HG03442 (cell line): ENCODE results near the gene SYTL2.
"Not testable (repeated sequence)": the region's sequence is repeated elsewhere in the genome, so short reads cannot be mapped to it uniquely, and the experiment has no call there.

ENCODE experiments used
- ATAC-seq: cut with Tn5 transposase; IDR thresholded peaks from one replicate; pipeline ENCODE4 v1.9.1; 2021; ENCODE audit warnings: mild to moderate bottlenecking, moderate library complexity; ENCODE audit not compliant: unreplicated experiment

The SYTL2 gene

DNA sequence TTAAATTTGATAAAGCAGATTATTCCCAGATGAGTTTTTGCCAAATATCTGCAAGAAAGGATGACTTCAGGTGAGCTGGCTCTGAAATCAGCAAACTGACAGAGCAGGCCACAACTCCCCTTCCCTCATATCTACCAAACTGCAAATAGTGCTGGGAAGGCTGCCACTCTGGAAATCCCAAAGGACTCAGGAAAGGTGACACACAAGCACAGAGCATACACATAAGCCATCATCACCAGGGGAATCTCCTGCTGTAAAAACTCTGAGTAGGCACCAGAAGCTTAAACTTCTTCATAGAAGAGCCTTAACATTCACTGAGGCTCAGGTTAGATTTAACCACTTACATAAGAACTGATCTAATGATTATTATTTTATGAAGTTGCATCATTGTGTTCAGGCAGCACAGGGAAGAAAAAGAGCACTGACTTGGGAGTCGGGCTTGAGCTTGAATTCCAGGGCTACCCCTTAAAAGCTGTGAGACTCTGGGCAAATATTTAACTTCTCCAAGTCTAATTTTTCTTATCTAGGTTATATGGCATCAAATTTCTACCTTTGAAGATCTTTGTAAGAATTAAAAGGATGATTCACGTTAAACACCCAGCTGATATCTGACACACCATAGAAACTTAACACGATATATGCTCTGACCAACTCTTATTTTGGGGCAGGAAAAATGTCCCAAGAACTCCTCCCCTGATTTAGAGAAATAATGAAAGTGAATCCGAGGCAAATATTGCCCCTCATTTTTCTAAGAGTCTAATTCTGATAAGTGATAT lies 15.0 kb downstream of the SYTL2 start:
- no peak for ATAC-seq

DNA sequence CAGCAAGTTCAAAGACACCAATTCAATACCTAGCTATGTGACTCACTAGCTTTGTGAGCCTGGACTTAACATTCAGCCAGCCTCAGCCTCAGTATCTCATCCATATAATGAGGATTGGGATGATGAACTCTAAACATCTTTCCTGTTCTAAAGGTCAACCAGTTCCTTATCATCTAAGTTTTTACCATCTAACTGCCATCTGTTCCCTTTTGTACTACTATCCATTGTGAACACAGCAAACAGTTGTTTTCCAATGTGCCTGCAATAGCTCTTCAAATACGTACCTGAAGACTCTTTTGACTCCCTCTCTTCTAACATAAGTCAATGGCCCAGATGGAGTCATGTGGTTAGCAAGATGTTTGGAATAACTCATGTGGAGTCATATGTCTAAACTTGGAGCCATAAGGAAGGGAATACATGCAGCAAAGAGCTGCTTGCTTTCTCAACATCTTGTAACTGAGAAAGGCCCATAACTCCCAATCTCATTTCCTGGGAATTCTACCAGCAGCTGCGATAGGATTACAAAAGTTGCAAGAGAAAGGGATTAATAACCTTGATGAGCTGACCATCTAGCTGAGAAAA lies 19.4 kb downstream of the SYTL2 start:
- ATAC-seq, result no peak

DNA sequence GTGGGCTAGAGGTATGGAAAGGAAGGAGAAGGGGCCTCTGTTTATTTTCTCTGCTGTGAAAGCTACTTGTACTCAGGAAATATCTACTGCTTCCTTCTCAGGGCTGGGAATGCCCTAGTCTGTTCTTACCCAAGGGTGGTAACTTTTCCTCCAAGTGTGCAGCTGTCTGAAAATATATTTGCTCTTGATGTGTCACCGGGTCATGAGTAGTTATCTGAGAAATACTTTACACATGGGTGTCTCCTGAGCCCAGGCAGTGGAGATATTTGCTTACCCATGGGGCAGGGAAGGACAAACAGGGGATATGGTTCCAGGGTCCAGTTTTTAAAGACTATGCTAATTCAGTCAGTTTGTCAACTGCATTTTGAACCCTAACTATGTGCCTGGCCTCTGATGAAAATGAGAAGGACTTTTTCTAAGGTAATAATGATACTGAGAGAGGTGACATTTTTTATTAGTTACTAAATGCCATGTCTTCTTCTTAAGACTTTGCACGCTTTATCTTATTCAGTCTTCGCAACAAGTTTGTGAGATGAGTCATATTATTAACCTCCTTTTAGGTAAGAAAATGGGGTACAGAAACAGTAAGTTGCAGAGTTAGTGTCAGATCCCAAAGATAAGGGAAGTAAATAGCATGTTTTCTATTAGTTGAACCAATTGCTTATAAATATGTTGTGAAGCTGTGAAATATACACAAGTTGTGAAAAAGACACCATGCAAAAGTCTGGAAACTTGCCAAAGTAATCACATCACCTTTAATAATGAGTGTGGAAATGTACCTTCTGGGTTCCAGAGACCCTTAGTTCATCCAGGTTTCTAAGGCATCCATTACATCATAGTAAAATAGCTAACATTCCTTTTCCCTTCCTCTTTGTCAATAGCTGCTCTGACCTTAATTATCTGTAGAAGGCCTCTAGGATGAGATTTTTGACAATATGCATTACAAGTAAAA lies 22.9 kb downstream of the SYTL2 start:
- ATAC-seq, result no peak

DNA sequence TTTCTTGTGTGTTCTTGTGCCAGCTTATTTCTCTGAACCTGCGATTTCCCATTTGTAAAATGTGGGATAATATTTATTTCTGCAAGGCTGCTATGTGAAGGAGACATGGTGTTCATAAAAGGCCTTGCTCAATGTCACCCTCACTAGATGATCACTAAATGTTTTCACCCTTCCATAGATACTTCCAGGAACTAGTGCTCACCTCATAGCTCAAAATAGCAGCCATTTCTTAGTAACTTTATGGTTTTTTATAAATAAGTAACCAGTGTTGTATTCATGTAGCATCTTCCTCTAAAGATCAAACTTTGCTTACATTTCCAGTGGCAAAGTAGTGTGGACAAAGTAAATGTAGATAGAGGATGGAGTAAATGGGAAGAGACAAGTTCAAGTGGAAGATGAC lies 23.8 kb downstream of the SYTL2 start:
- ATAC-seq, result no peak

DNA sequence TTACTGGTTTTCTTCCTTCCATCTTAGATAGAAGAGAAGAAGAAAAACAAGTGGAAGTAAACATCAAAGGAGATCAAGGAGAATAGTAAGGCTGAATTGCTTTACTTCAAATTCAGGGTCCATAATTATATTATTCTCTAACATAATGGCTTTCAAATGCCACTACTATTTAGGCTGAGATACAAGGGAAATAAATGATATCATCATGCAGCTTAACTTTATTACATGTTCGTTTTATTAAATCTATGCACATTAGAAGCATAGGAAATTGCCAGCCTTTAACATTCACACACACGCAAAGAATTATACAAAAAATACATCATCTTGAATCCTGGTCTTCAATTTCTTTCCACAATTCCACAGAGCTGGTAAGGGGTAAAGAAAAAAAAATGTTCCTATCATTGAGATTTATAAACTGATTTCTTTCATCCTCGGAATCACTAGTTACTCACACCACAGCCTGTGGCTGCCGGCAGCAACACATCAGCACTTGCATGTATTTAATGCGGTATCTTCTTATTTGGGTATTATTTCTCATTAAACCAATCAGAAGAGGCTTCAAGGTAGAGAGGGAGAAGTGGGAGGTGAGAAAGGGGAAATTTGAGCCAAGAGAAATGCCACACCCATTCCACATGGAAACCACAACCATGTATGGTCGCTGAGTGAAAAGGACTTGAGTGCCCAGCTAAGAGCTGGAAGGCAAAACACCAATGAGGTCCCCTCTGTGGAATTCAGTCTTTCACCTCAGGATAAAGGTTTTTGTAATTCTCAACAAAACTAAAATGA lies 26.3 kb downstream of the SYTL2 start:
- no peak for ATAC-seq

DNA sequence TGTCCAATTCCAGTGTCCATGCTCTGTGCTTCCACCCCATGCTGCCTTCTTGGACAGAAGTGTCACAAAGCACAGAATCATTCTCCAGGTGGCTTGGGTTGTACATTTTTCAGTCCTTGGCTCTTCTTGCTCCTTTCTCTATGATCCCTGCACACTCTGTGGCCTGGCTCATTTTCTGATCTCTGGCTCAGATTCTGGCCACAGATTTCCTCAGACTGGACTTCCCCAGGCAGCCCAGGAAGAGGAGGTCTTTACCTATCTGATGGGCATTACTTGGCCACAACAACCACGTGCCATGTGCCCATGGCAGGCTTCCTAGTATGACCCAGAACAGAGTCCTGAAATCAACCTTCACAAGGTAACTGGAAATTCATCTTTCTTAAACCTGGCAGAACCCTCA lies 27.2 kb downstream of the SYTL2 start:
- ATAC-seq, result no peak

DNA sequence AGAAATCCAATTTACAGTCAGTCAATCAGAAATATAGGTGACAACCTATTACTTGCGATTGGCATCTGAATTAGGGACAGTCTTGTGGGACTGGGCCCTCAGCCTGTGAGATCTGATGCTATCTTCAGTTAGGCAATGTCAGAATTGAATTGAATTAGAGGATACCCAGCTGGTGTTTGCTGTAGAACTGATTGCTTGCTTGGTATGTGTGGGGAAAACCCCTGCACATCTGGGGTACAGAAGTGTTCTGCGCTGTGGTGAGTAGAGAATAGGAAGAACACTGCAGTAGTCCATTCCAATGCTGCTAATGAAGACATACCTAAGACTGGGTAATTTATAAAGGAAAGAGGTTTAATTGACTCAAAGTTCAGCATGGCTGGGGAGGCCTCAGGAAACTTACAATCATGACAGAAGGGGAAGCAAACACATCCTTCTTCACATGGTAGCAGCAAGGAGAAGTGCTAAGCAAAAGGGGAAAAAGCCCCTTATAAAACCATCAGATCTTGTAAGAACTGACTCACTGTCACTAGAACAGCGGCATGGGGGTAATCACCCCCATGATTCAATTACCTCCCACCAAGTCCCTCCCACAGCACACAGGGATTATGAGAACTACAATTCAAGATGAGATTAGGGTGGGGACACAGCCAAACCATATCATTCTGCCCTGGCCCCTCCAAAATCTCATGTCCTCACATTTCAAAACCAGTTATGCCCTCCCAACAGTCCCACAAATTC lies 30.0 kb downstream of the SYTL2 start:
- ATAC-seq, result not testable (repeated sequence)

DNA sequence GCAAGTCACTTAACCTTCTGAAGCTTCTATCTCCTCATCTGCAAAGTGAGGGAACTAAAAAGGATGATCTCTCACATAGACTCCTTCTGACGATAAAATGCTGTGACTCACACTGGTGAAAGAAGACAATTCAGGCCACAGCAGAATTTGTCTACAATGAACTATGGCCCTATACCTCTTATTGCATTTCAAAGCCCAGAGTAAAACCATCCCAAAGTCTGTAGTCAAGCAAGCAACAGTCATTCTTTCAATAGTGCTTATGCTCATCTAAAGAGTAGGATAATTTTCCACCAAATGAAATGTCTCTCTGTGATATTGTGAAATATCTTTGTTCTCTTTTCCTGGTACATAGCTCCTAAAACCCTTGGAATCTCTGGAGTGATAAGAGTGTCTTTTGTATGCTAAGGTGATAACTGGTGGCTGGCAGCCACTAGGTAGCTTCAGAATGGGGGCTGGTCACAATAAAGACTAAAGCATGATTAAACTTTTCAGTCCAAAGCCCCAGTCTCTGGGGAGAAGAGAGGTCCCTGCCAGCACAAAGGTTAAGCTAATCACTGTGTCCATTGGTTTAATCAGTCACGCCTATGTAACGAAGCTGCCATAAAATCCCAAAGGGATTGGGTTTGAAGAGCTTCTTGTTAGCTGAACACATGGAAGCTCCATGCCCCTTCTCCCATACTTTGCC lies 30.8 kb downstream of the SYTL2 start:
- no peak for ATAC-seq

DNA sequence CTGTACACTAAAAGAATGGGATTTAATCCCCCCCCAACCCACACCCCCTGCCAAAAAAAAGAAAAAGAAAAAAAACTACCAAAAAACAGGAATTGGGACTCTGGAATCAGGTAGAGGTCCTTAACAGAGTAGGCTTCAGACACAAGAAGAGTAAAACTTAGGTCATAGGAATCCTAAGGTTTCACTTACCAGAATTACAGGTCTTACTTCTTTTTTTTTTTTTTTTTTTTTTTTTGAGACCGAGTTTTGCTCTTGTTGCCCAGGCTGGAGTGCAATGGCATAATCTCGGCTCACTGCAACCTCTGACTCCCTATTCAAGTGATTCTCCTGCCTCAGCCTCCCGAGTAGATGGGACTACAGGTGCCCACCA lies 33.4 kb downstream of the SYTL2 start:
- not testable (repeated sequence) for ATAC-seq

DNA sequence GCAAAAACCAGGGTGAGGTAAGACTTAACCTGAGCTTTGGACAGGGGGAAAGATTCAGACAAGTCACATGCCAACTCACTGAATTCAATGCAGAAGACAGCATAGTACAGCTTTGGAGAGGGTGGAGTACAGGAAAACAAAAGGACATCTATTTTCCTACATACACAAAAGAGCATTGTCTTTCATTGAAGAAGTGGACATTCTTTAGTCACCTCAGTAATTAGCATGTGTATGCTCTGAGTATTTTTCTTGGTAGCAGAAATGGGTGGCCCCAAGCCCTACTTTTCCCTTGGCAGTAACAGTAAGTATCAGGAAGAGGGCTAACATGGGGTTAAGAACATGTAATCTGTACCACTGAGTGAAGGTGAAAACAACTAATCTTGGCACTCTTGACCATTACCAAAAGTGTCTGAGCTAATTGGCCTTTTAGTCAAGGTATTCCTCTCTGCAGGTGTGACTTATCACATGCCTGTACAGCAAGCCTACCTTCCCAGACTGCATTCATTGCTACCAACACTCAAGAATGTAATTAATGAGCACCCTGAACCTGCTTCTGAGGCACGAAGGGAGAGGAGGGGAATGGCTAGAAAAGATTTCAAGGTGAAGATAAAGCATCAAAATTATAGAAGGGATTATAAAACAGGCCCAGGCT lies 33.9 kb downstream of the SYTL2 start:
- no peak for ATAC-seq

DNA sequence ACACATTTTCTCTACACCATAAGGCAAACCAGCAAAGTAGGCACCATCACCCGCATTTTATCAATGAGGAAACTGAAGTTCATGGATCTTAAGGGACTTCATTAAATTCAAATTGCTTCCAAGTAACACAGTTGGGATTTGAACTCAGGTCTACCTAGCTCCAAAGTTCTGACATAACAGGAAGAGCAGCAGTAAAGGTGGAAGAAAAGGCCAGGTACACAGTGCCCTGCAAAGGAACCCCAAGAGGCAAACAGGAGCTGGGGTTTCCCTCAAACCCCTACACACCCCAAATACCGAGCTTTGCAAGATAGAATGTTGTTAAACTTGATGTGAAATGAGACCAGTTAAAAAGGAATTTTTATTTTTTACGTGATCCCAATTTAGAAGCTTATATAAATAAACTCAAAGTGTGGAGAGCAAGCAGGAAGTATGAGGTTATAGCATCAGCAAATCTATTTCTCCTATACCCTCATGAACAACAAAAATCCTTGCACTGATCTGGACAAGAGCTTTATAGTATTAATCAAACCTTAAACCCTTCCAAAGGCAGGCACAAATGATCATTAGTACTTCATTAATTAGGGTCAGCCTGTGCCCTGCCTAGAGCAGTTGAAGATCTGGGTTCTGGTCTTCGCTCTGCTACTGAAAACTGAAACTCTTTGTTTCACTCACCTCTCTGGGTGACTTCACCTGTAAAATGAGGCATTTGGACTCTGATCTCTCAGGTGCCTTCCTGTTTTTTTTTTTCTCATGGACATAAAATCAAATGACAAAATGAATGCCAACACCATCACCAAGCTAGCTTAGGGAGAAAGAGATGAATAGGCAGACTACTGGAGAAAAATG lies 36.5 kb downstream of the SYTL2 start:
- ATAC-seq, result no peak

DNA sequence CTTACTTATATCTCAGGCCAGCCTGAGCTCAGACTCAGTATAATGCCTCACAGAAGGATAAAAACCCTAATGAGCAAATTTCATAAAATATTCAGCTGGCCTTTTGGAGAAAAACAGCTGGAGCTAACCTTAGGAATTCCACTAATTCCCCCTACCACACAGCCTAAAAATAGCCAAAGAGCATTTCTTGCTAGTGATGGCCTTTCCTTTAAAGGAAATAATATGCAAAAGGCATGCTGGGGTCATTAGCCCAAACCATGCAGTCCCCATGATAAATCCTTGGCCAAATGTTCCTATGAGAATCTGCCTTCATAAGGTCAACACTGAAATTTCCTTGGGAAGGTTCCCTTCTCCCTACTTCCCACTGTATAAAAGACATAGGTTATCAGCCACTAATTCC lies 38.2 kb downstream of the SYTL2 start:
- no peak for ATAC-seq

DNA sequence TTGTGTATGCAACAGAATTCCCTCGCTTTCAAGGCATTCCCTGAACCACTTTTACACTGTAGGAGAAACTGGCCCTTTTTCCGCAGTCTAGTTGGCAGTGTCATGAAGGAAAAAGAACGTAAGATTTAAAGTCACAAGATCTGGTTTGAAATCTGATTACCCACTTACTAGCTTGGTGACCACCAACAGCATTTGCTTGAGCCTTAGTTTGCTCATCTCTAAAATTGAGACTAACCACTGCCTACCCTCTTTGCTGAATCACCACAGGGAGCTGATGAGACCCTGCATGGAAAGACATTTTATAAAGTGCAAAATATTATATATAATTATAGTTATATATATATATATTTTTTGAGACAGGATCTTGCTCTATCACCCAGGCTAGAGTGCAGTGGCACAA lies 39.4 kb downstream of the SYTL2 start:
- no peak for ATAC-seq

DNA sequence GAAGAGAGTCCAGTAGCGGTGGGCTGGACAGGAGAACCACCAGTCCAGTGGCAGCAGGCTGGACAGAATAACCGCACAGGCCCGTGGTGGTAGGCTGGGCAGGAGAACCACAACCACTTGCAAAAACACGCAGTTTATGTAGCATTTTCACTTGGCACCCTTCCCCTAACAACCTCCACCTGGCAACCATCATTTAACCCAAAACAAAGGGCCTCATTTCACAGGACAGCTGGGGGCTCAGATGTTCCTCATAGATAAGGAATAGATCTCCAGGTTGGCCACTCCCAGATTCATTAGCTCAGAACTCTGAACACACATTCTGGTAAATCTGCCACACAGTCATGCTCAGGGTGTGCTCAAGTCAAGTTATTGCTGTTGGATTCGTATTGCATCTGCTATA lies 41.2 kb downstream of the SYTL2 start:
- no peak for ATAC-seq

DNA sequence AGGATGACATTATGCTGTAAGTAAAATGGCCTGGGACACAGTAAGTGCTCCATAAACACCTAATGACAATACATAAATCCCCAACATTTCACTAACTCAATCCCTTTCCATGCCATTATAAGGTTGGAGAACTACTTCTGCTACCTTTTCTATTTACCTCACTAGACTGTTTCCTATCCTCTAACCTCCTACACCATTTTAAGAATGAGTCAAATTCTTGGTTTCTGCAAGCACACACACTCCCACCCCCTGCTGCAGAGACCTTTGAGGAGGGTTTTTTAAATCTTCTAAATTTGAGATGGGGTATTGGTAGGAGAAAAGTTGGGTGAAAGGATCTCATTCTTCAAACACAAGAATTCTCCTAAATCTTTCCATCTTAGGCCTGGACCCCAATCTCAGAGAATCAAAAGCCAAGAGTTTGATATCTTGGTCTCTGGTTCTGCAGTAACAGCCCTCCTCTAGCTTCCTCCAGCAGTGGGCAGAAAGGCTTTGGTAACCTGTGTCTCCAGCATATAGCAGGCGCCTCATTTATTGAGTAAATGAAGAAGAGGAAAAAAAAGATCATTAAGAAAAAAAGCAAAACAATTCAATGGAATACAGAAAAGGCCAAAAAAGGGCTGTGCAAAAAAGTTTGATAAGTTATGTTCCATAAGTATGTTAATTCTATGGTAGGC lies 42.3 kb downstream of the SYTL2 start:
- ATAC-seq, result no peak

DNA sequence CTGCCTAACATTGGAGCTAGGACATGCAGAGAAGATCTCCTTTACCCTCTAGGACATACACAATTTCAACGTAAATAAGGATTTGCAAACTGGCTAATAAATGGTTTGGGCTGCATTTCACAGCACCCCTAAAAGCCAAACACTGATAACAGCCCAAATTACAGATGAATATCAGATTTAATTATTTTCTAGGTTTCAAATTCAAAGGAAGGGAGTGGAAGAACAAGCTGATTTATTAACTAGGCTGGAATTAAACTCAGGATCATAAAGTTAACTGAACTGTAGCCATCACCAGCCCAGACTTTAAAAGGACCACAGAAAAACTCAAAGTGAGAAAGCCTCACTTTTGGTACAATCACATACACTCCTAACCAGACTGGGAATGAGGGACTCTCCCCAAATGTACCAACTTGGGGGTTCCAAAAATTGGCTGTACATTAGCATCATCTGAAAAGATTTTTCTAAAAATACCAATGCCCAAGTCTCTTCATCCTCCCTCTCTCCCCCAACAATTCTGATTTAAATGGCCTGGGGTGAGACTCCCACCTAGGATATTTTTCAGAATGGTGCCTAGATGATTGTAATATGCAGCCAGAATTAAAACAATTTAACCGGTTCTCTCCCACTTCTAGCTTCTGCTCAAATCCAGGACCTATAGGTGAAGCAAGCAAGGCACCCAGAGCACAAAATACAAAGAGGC lies 43.5 kb downstream of the SYTL2 start:
- ATAC-seq, result no peak

DNA sequence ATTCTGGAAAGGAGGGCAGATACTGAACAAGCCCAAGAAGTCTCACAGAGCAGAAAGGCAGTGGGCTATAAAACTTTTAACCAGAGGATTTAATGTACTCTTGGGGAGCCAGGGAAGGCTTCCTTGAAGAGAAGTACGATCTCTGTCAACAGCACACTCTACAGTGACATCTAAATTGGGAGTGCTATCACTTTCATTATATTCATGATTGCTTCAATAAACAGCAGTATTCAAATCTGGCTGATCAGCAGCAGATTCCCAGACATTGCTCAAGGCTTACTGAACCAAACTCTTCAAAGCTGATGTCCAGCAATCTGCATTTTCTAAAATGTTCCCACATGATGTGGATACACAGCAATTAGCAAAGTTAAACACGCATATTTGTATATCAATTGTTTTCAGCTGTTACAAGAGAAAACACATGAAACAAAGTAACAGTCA lies 44.2 kb downstream of the SYTL2 start:
- ATAC-seq, result no peak
